Measurements from ENCODE around the gene TGFBI. TPM values are rescaled to one million over a fixed set of nuclear protein-coding genes. Genes with fewer than 3 reads are reported as not detected.
A peak's percentile ranks its signal among the peaks of the same experiment; 100 is the strongest.

Gene TGFBI
- total and polyA plus RNA-seq, 12 donors, result 26.8 to 200 (median 104) TPM

- intact Hi-C loops (cut with DNase I), result no loop called here
- no peak overlapping the region for H3K4me3 ChIP-seq
- TF ChIP-seq CTCF (IDR thresholded peaks at IDR 0.05) (no peak), POLR2A (IDR thresholded peaks at IDR 0.05) (no peak)
- WGBS, 4 donors, result 70 to 78% (median 74%) methylated on average over 5 to 7 of the region's 7 CpGs
- H3K27me3 ChIP-seq, result no peaks in the 10 kb centered on the region
- peaks cover 0 to 31% of the 10 kb centered on the region in 2 donors for H3K36me3 ChIP-seq (replicated peaks in 1 of 2)
- peak overlapping the region in 2 of 5 donors; percentile 30 to 52 for H3K27ac ChIP-seq
- DNase-seq, result no peak
- no peaks in the 10 kb centered on the region for H3K4me1 ChIP-seq (replicated peaks in 1 of 2)
- no peaks in the 10 kb centered on the region for H3K9me3 ChIP-seq (replicated peaks in 1 of 3)
These were observed 25.6 kb downstream of the TGFBI start for GRCh38 chr5:136054142-136055019.

GRCh38 chr5:136055612-136056309 lies 27.0 kb downstream of the TGFBI start:
- TF ChIP-seq POLR2A (IDR thresholded peaks at IDR 0.05) (no peak), CTCF (IDR thresholded peaks at IDR 0.05) (no peak)
- intact Hi-C loops (cut with DNase I), result no loop called here
- Histone ChIP-seq H3K27me3 (no peaks in the 10 kb centered on the region), H3K9me3 (replicated peaks in 1 of 3) (no peaks in the 10 kb centered on the region), H3K4me3 (no peak overlapping the region), H3K27ac (no peak overlapping the region), H3K36me3 (replicated peaks in 1 of 2) (peaks cover 0 to 29% of the 10 kb centered on the region in 2 donors), H3K4me1 (replicated peaks in 1 of 2) (no peaks in the 10 kb centered on the region)
- WGBS, 4 donors, result 85 to 88% (median 86%) methylated on average over 14 of the region's 14 CpGs
- no peak for DNase-seq

- Histone ChIP-seq H3K36me3 (replicated peaks in 1 of 2) (peaks cover 0 to 33% of the 10 kb centered on the region in 2 donors), H3K27ac (no peak overlapping the region), H3K4me3 (no peak overlapping the region), H3K4me1 (replicated peaks in 1 of 2) (no peaks in the 10 kb centered on the region), H3K9me3 (replicated peaks in 1 of 3) (no peaks in the 10 kb centered on the region), H3K27me3 (no peaks in the 10 kb centered on the region)
- no peak for TF ChIP-seq POLR2A (IDR thresholded peaks at IDR 0.05)
- no peak for TF ChIP-seq CTCF (IDR thresholded peaks at IDR 0.05)
- intact Hi-C loops (cut with DNase I), result no loop called here
- 81 to 93% (median 84%) methylated on average over 5 of the region's 5 CpGs for WGBS, 4 donors
- DNase-seq, result no peak
These were observed 27.5 kb downstream of the TGFBI start for GRCh38 chr5:136056336-136056735.

GRCh38 chr5:136056771-136057335 lies 28.1 kb downstream of the TGFBI start:
- 77 to 89% (median 86%) methylated on average over 8 of the region's 8 CpGs for WGBS, 4 donors
- Histone ChIP-seq H3K27ac (peak overlapping the region in 2 of 5 donors; percentile 26 to 77), H3K4me3 (no peak overlapping the region), H3K9me3 (replicated peaks in 1 of 3) (no peaks in the 10 kb centered on the region), H3K4me1 (replicated peaks in 1 of 2) (no peaks in the 10 kb centered on the region), H3K36me3 (replicated peaks in 1 of 2) (peaks cover 0 to 38% of the 10 kb centered on the region in 2 donors), H3K27me3 (no peaks in the 10 kb centered on the region)
- TF ChIP-seq POLR2A (IDR thresholded peaks at IDR 0.05) (no peak), CTCF (IDR thresholded peaks at IDR 0.05) (no peak)
- no peak for DNase-seq
- intact Hi-C loops (cut with DNase I), result no loop called here

Data from adrenal gland (tissue), 12 donors.